H1 (cell line): ENCODE measurements around the gene MUC2. TPM values are rescaled to one million over a fixed set of nuclear protein-coding genes. Genes with fewer than 3 reads are reported as not detected.

Experiments used
- CTCF ChIA-PET: fragments of 300-600 bp; sonication (Branson Sonifier 250); formaldehyde crosslinking; loops from one replicate; lab custom pipeline; 2021; ENCODE audit not compliant: partially characterized antibody; lab: Charles Lee
- POLR2A ChIA-PET: fragments of 300-600 bp; sonication (Branson Sonifier 250); formaldehyde crosslinking; loops from one replicate; lab custom pipeline; 2021; ENCODE audit warnings: inconsistent platforms; ENCODE audit not compliant: partially characterized antibody; lab: Charles Lee
- DNase-seq, 2 experiments: peaks; one replicate each; pipeline versions ENCODE4 v3.0.0 to v3.0.0-alpha.2; 2010 to 2022; ENCODE audit warnings: low spot score in 2 of 2, low read depth in 1 of 2, mixed read lengths in 1 of 2
- FAIRE-seq: peaks from 2 replicates; lab custom pipeline; 2011; peaks lifted over from hg19 to GRCh38; lab: Jason Lieb, UNC
- H2AFZ ChIP-seq: 2 replicates; pipeline ENCODE4 v1.8.1; 2012; ENCODE audit warnings: low read length, inconsistent platforms
- H2AK5ac ChIP-seq: 2 replicates; pipeline ENCODE4 v1.6.1; 2013; ENCODE audit warnings: low read depth, low read length
- H2BK120ac ChIP-seq: replicated peaks from 2 replicates; pipeline ENCODE3; 2013; ENCODE audit warnings: low read depth, low read length, inconsistent platforms
- H2BK12ac ChIP-seq: 2 replicates; pipeline ENCODE4 v1.6.1; 2013; ENCODE audit warnings: low read depth, low read length
- H2BK15ac ChIP-seq: 2 replicates; pipeline ENCODE4 v1.6.1; 2013; ENCODE audit warnings: low read length
- H2BK20ac ChIP-seq: 2 replicates; pipeline ENCODE4 v1.6.1; 2013; ENCODE audit warnings: low read length
- H2BK5ac ChIP-seq: 2 replicates; pipeline ENCODE4 v1.6.1; 2013; ENCODE audit warnings: low read depth, low read length
- H3K14ac ChIP-seq: 2 replicates; pipeline ENCODE4 v1.6.1; 2013; ENCODE audit warnings: inconsistent platforms; ENCODE audit not compliant: insufficient read length
- H3K18ac ChIP-seq: 2 replicates; pipeline ENCODE4 v1.6.1; 2013; ENCODE audit warnings: low read length; ENCODE audit errors: extremely low read depth
- H3K23ac ChIP-seq: 2 replicates; pipeline ENCODE4 v1.6.1; 2013; ENCODE audit warnings: inconsistent platforms; ENCODE audit not compliant: insufficient read length
- H3K23me2 ChIP-seq: 2 replicates; pipeline ENCODE4 v1.6.1; 2013; ENCODE audit warnings: low read depth, low read length
- H3K27ac ChIP-seq: 2 replicates; pipeline ENCODE4 v1.6.1; 2011; ENCODE audit warnings: low read depth, low read length, inconsistent platforms
- H3K27me3 ChIP-seq, 4 experiments: replicated peaks in 1 of 4; 1 replicate in 1 of 4; 2 replicates in 3 of 4; pipeline versions ENCODE4 v1.6.1 to v1.8.1; 2011 to 2013; ENCODE audit warnings: low read length in 3 of 4, mild to moderate bottlenecking in 3 of 4, inconsistent platforms in 2 of 4, mixed read lengths in 2 of 4, moderate library complexity in 1 of 4; ENCODE audit not compliant: control insufficient read depth in 3 of 4, insufficient read depth in 3 of 4; ENCODE audit errors: extremely low read depth in 1 of 4
- H3K36me3 ChIP-seq, 4 experiments: 2 replicates each; pipeline versions ENCODE4 v1.6.1 to v1.8.1; 2011 to 2013; ENCODE audit warnings: mild to moderate bottlenecking in 4 of 4, low read length in 3 of 4, moderate library complexity in 2 of 4, control low read depth in 1 of 4, inconsistent platforms in 1 of 4; ENCODE audit not compliant: insufficient read depth in 4 of 4, control insufficient read depth in 2 of 4
- H3K4ac ChIP-seq: replicated peaks from 2 replicates; pipeline ENCODE3; 2013; ENCODE audit warnings: low read length, low read depth, mixed read lengths, inconsistent platforms; ENCODE audit not compliant: insufficient read length
- H3K4me1 ChIP-seq, 4 experiments: replicated peaks in 1 of 4; 1 replicate in 1 of 4; 2 replicates in 3 of 4; pipeline versions ENCODE4 v1.6.1 to v1.8.1; 2011 to 2013; ENCODE audit warnings: low read length in 3 of 4, inconsistent platforms in 2 of 4, mixed read lengths in 1 of 4; ENCODE audit not compliant: insufficient read depth in 4 of 4, control insufficient read depth in 3 of 4
- H3K4me2 ChIP-seq, 2 experiments: 2 replicates each; pipeline versions ENCODE4 v1.6.1 to v1.8.1; 2011 to 2013; ENCODE audit warnings: low read depth in 2 of 2, low read length in 2 of 2, control low read depth in 1 of 2, inconsistent platforms in 1 of 2, mild to moderate bottlenecking in 1 of 2; ENCODE audit not compliant: insufficient read depth in 1 of 2
- H3K4me3 ChIP-seq, 4 experiments: fragments of 200-600, 300-600 bp in 1 of 4; sonication (generic), shearing (Covaris generic), sonication (Bioruptor Twin) in 1 of 4; 2 replicates each; pipeline versions ENCODE4 v1.5.1 to v1.8.1; 2011 to 2016; ENCODE audit warnings: low read length in 4 of 4, low read depth in 3 of 4, control low read depth in 2 of 4, inconsistent platforms in 2 of 4, mild to moderate bottlenecking in 2 of 4, mixed read lengths in 1 of 4, moderate library complexity in 1 of 4; ENCODE audit not compliant: insufficient read depth in 2 of 4; ENCODE audit errors: extremely low read depth in 1 of 4
- H3K56ac ChIP-seq: replicated peaks from 2 replicates; pipeline ENCODE3; 2013; ENCODE audit warnings: low read depth, mild to moderate bottlenecking, mixed read lengths, low read length, inconsistent platforms; ENCODE audit not compliant: insufficient read length
- H3K79me1 ChIP-seq: 2 replicates; pipeline ENCODE4 v1.6.1; 2013; ENCODE audit warnings: low read depth, low read length, control low read depth
- H3K79me2 ChIP-seq, 2 experiments: 2 replicates each; pipeline versions ENCODE4 v1.6.1 to v1.8.1; 2012 to 2013; ENCODE audit warnings: low read length in 2 of 2, mild to moderate bottlenecking in 2 of 2, inconsistent platforms in 1 of 2; ENCODE audit not compliant: insufficient read depth in 2 of 2, control insufficient read depth in 1 of 2
- H3K9ac ChIP-seq, 4 experiments: replicated peaks in 1 of 4; 1 replicate in 1 of 4; 2 replicates in 3 of 4; pipeline versions ENCODE4 v1.6.1 to v1.8.1; 2011 to 2013; ENCODE audit warnings: low read depth in 3 of 4, low read length in 3 of 4, control low read depth in 2 of 4, mild to moderate bottlenecking in 2 of 4, moderate library complexity in 2 of 4, inconsistent platforms in 1 of 4; ENCODE audit errors: extremely low read depth in 1 of 4
- H3K9me3 ChIP-seq, 2 experiments: 2 replicates each; pipeline versions ENCODE4 v1.6.1 to v1.8.1; 2012 to 2013; ENCODE audit warnings: mild to moderate bottlenecking in 2 of 2, moderate library complexity in 2 of 2, control low read depth in 1 of 2, inconsistent platforms in 1 of 2, low read depth in 1 of 2, low read length in 1 of 2, mixed read lengths in 1 of 2; ENCODE audit not compliant: insufficient read depth in 2 of 2
- H4K20me1 ChIP-seq, 2 experiments: replicated peaks in 1 of 2; 2 replicates each; pipeline versions ENCODE3 to v1.8.1; 2011 to 2013; ENCODE audit warnings: inconsistent platforms in 2 of 2, low read length in 2 of 2, mild to moderate bottlenecking in 1 of 2; ENCODE audit not compliant: insufficient read depth in 2 of 2, control insufficient read depth in 1 of 2
- H4K5ac ChIP-seq: 2 replicates; pipeline ENCODE4 v1.6.1; 2013; ENCODE audit warnings: low read length, low read depth, mixed read lengths, inconsistent platforms; ENCODE audit not compliant: insufficient read length
- H4K8ac ChIP-seq: 2 replicates; pipeline ENCODE4 v1.8.0; 2013; ENCODE audit warnings: mild to moderate bottlenecking, moderate library complexity, low read length, inconsistent platforms; ENCODE audit not compliant: insufficient read depth; ENCODE audit errors: extremely low read depth
- H4K91ac ChIP-seq: replicated peaks from 2 replicates; pipeline ENCODE3; 2013; ENCODE audit warnings: low read length, mixed read lengths, inconsistent platforms; ENCODE audit not compliant: insufficient read length
- BCL11A ChIP-seq, 2 experiments: IDR thresholded peaks; one replicate each; pipeline ENCODE4 v1.6.1; 2011; ENCODE audit warnings: low read depth in 2 of 2, low read length in 2 of 2, mild to moderate bottlenecking in 2 of 2
- BRCA1 ChIP-seq: IDR thresholded peaks from 2 replicates; pipeline ENCODE4 v1.6.1; 2012; ENCODE audit warnings: low read depth, low read length, improper control_type of control experiment
- CBX8 ChIP-seq: fragments of 300-800, 300-1000 bp; sonication (generic); IDR thresholded peaks from 2 replicates; pipeline ENCODE4 v1.7.1; 2016; ENCODE audit warnings: low read depth, low read length, borderline replicate concordance
- CHD1 ChIP-seq: IDR thresholded peaks from 2 replicates; pipeline ENCODE4 v1.6.1; 2012; ENCODE audit warnings: low read depth, low read length, improper control_type of control experiment
- POU5F1 ChIP-seq: IDR thresholded peaks from 2 replicates; pipeline ENCODE4 v1.6.1; 2011; ENCODE audit warnings: low read depth, mild to moderate bottlenecking, low read length, moderate library complexity
- RNF2 ChIP-seq: fragments of 200-900, 300-1000 bp; sonication (generic); IDR thresholded peaks from 2 replicates; pipeline ENCODE4 v1.7.1; 2016; ENCODE audit warnings: borderline replicate concordance, low read depth, mild to moderate bottlenecking, antibody characterized with exemption, low read length; ENCODE audit not compliant: poor library complexity, severe bottlenecking; ENCODE audit errors: missing control alignments
- SIN3A ChIP-seq, 2 experiments: IDR thresholded peaks in 1 of 2; conservative IDR thresholded peaks in 1 of 2; 2 replicates each; pipeline ENCODE4 v1.6.1; 2011 to 2012; ENCODE audit warnings: low read length in 2 of 2, improper control_type of control experiment in 1 of 2, low read depth in 1 of 2, mild to moderate bottlenecking in 1 of 2
- SIX5 ChIP-seq: IDR thresholded peaks from 2 replicates; pipeline ENCODE4 v1.6.1; 2011; ENCODE audit warnings: mild to moderate bottlenecking, low read depth, low read length
- SRF ChIP-seq: IDR thresholded peaks from 2 replicates; pipeline ENCODE4 v1.6.1; 2011; ENCODE audit warnings: mild to moderate bottlenecking, low read depth, low read length, moderate library complexity
- TAF1 ChIP-seq: IDR thresholded peaks from 2 replicates; pipeline ENCODE4 v1.6.1; 2011; ENCODE audit warnings: mild to moderate bottlenecking, low read depth, low read length
- TBP ChIP-seq: IDR thresholded peaks from 2 replicates; pipeline ENCODE4 v1.6.1; 2011; ENCODE audit warnings: low read depth, low read length, improper control_type of control experiment
- WGBS, 2 experiments: shearing (Covaris generic) in 1 of 2; methylation state at CpG; one replicate each; pipeline versions ENCODE4 v1.1.6 to v1.1.7; 2013 to 2015; ENCODE audit warnings: low lambda C conversion rate in 2 of 2, mixed read lengths in 2 of 2, inconsistent platforms in 1 of 2, low coverage in 1 of 2, missing lambda C conversion rate in 1 of 2; ENCODE audit not compliant: insufficient replicate concordance in 2 of 2, insufficient coverage in 1 of 2, insufficient read length in 1 of 2; ENCODE audit errors: extremely low coverage in 1 of 2, missing lambda C conversion rate in 1 of 2; 5-methylcytosine and 5-hydroxymethylcytosine counted together
- polyA plus RNA-seq, 7 experiments: library from polyadenylated mRNA; depleted of rRNA in 3 of 7; stranded (reverse) in 5 of 7; unstranded in 2 of 7; fragments of >200 nt in 5 of 7; fragments of 200-250 nt in 2 of 7; gene quantifications; 1 replicate in 5 of 7; 2 replicates in 1 of 7; 4 replicates in 1 of 7; pipeline versions ENCODE4 v1.2.1 to v1.2.3, GENCODE V29; 2011 to 2013; ENCODE audit warnings: missing spikeins in 2 of 7, mixed read lengths in 2 of 7
- total RNA-seq: library from RNA; stranded (reverse); fragmentation: NEBNext Ultra II Directional; extraction: Animal tissue kit (Norgen Biotek cat#: 25700); gene quantifications from 2 replicates; pipeline ENCODE4 v1.2.1, GENCODE V29; 2021

The MUC2 gene
- total and polyA plus RNA-seq, 2 of the 8 experiments (the other 6 are each of a cell fraction or from before 2014, with no cell fraction given) = not detected

DNA sequence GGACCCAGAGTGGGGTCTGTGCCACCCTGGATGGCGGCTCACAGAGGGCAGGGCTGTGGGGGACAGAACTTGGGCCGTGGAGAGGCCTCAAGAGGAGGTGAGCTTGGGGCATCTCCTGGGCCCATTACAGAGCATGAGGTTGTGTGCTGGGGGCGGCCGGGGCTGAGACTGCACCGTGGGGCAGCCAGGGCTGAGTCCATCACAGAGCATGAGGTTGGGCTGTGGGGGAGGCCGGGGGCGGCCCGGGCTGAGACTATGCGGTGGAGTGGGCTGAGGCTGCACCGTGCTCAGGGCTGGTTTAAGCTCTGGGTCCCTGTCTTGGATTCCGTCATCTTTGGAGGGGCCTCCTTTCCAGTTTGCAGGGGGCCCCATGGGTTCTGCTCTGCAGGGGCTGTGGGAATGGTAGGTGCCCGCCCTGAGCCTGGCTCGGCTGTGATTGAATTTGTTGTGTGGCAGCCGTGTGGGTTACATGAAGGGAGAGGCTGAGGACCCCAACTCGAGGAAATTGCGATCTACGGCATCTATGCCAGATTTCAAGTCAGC is 45.0 kb downstream of the MUC2 start:
- no peak overlapping the region for H2BK12ac ChIP-seq
- H3K9me3 ChIP-seq = peaks cover 6 to 50% of the 10 kb centered on the region in 2 experiments
- no peak overlapping the region for H3K56ac ChIP-seq
- H3K4me2 ChIP-seq = no peak overlapping the region
- ChIA-PET CTCF (interaction anchor here (0.7 to 1.0 kb wide), 2 partner anchors 101 to 106 kb away, joined by 3 read pairs; no protein-coding TSS in a partner anchor), POLR2A (no interaction called here)
- H2BK20ac ChIP-seq = no peak overlapping the region
- H3K36me3 ChIP-seq = no peaks in the 10 kb centered on the region
- no peak for FAIRE-seq
- H2BK15ac ChIP-seq = no peak overlapping the region
- no peaks in the 10 kb centered on the region for H3K27me3 ChIP-seq
- no peak overlapping the region for H3K4me3 ChIP-seq
- H2AFZ ChIP-seq = no peak overlapping the region
- H4K91ac ChIP-seq = no peak overlapping the region
- H3K27ac ChIP-seq = no peak overlapping the region
- 91% methylated on average over 15 of the region's 17 CpGs; no CpG with 5 or more reads in 1 of the 2 experiments for WGBS, 2 experiments
- H3K23me2 ChIP-seq = peaks cover 5% of the 10 kb centered on the region; the same call in 1 of the 2 replicates
- no peak overlapping the region; the same call in 1 of the 2 replicates for H4K8ac ChIP-seq
- DNase-seq = no peak
- no peak overlapping the region for H3K4ac ChIP-seq
- H4K20me1 ChIP-seq = no peaks in the 10 kb centered on the region
- TF ChIP-seq POU5F1 (no peak), BCL11A (IDR thresholded peaks at IDR 0.05; ENCODE audit: low read depth in 2 of 2, low read length in 2 of 2) (no peak), CBX8 (no peak), RNF2 (no peak), SRF (no peak), TAF1 (no peak), BRCA1 (no peak), SIN3A (conservative IDR thresholded peaks at IDR 0.05 in 1 of 2, IDR thresholded peaks at IDR 0.05 in 1 of 2; ENCODE audit: low read depth in 1 of 2, low read length in 2 of 2) (no peak), SIX5 (no peak), TBP (no peak), CHD1 (no peak)
- no peak overlapping the region for H2BK120ac ChIP-seq
- no peaks in the 10 kb centered on the region for H3K79me2 ChIP-seq
- no peak overlapping the region for H2BK5ac ChIP-seq
- no peak overlapping the region for H4K5ac ChIP-seq
- no peaks in the 10 kb centered on the region for H3K4me1 ChIP-seq
- no peaks in the 10 kb centered on the region for H3K79me1 ChIP-seq
- H2AK5ac ChIP-seq = no peak overlapping the region
- H3K9ac ChIP-seq = no peak overlapping the region
- H3K14ac ChIP-seq = no peak overlapping the region
- no peak overlapping the region for H3K18ac ChIP-seq
- no peak overlapping the region for H3K23ac ChIP-seq
